ENCODE measurements around the gene ASXL1. TPM values are rescaled to one million over a fixed set of nuclear protein-coding genes. Genes with fewer than 3 reads are reported as not detected.

ASXL1 gene
- total and polyA plus RNA-seq, 9 of the 15 experiments (the other 6 are each of a cell fraction or from before 2014, with no cell fraction given): 6.5 to 65.3 (median 32.3) TPM

- TF ChIP-seq NKRF (IDR thresholded peaks at IDR 0.05; ENCODE audit: borderline replicate concordance) (no peak), ZSCAN32 (CRISPR knock-in tag; IDR thresholded peaks at IDR 0.05) (no peak), ZNF124 (CRISPR knock-in tag; IDR thresholded peaks at IDR 0.05) (no peak), TEAD1 (CRISPR knock-in tag; IDR thresholded peaks at IDR 0.05) (0 out of 4 replicates have a peak, but pooled peaks of 1 of the 2 experiments have one; percentile 38), RBM22 (IDR thresholded peaks at IDR 0.05; ENCODE audit: low read depth, low read length, poor library complexity, severe bottlenecking) (no peak), ZNF12 (CRISPR knock-in tag; IDR thresholded peaks at IDR 0.05) (no peak), HES1 (IDR thresholded peaks at IDR 0.05; ENCODE audit: low read depth) (no peak), CTCF (IDR thresholded peaks at IDR 0.05 in 2 of 3, conservative IDR thresholded peaks at IDR 0.05 in 1 of 3; ENCODE audit: insufficient read depth in 2 of 3, low read depth in 1 of 3, low read length in 3 of 3) (no peak), MGA (IDR thresholded peaks at IDR 0.05) (no peak)
These were observed 24.7 kb upstream of the ASXL1 start (continued) for GRCh38 chr20:32333181-32333987.
